H9 (cell line): ENCODE results near the gene ZNF236. TPM values are rescaled to one million over a fixed set of nuclear protein-coding genes. Genes with fewer than 3 reads are reported as not detected.
A peak's percentile ranks its signal among the peaks of the same experiment; 100 is the strongest.

Experiments used
- DNase-seq: peaks from one replicate; pipeline ENCODE4 v3.0.0-alpha.2; 2017
- H2AFZ ChIP-seq: one replicate; pipeline ENCODE4 v1.6.1; 2013; ENCODE audit warnings: mild to moderate bottlenecking, low read length, control low read depth, moderate library complexity
- H2AK5ac ChIP-seq: 2 replicates; pipeline ENCODE4 v1.6.1; 2013; ENCODE audit warnings: low read length, control low read depth, mixed read lengths; ENCODE audit not compliant: insufficient read length
- H2BK120ac ChIP-seq: one replicate; pipeline ENCODE4 v1.6.1; 2013; ENCODE audit warnings: low read depth, mild to moderate bottlenecking, low read length, control low read depth, inconsistent platforms; ENCODE audit not compliant: poor library complexity, severe bottlenecking
- H2BK12ac ChIP-seq: 2 replicates; pipeline ENCODE4 v1.6.1; 2013; ENCODE audit warnings: low read length, control low read depth, mixed read lengths, low read depth; ENCODE audit not compliant: insufficient read length
- H2BK15ac ChIP-seq: 2 replicates; pipeline ENCODE4 v1.6.1; 2013; ENCODE audit warnings: low read depth, low read length, control low read depth
- H2BK20ac ChIP-seq: one replicate; pipeline ENCODE4 v1.6.1; 2013; ENCODE audit warnings: low read depth, mild to moderate bottlenecking, low read length, control low read depth, inconsistent platforms; ENCODE audit not compliant: poor library complexity, severe bottlenecking
- H2BK5ac ChIP-seq: 2 replicates; pipeline ENCODE4 v1.6.1; 2013; ENCODE audit warnings: low read length, control low read depth, mixed read lengths; ENCODE audit not compliant: insufficient read length
- H3K14ac ChIP-seq: 2 replicates; pipeline ENCODE4 v1.6.1; 2013; ENCODE audit warnings: low read length, control low read depth; ENCODE audit not compliant: insufficient read depth
- H3K18ac ChIP-seq: 2 replicates; pipeline ENCODE4 v1.6.1; 2013; ENCODE audit warnings: low read depth, mild to moderate bottlenecking, mixed read lengths, low read length, control low read depth; ENCODE audit not compliant: insufficient read length
- H3K23ac ChIP-seq: 2 replicates; pipeline ENCODE4 v1.6.1; 2013; ENCODE audit warnings: low read length, control low read depth, mixed read lengths, low read depth; ENCODE audit not compliant: insufficient read length
- H3K23me2 ChIP-seq: 2 replicates; pipeline ENCODE4 v1.6.1; 2013; ENCODE audit warnings: low read depth, mild to moderate bottlenecking, mixed read lengths, low read length, control low read depth; ENCODE audit not compliant: insufficient read length, poor library complexity, severe bottlenecking
- H3K27ac ChIP-seq: 2 replicates; pipeline ENCODE4 v1.5.1; 2013; ENCODE audit warnings: low read length, control low read depth, mixed read lengths, low read depth; ENCODE audit not compliant: insufficient read length
- H3K27me3 ChIP-seq: 2 replicates; pipeline ENCODE4 v1.6.1; 2013; ENCODE audit warnings: low read length, control low read depth, inconsistent platforms; ENCODE audit not compliant: insufficient read depth
- H3K4ac ChIP-seq: 2 replicates; pipeline ENCODE4 v1.6.1; 2013; ENCODE audit warnings: low read depth, mild to moderate bottlenecking, control low read depth, inconsistent platforms, low read length, moderate library complexity
- H3K4me1 ChIP-seq: 2 replicates; pipeline ENCODE4 v1.6.1; 2013; ENCODE audit warnings: low read length, control low read depth, inconsistent platforms; ENCODE audit not compliant: insufficient read depth
- H3K4me2 ChIP-seq: 2 replicates; pipeline ENCODE4 v1.6.1; 2013; ENCODE audit warnings: low read length, control low read depth, mixed read lengths; ENCODE audit not compliant: insufficient read length, insufficient read depth
- H3K56ac ChIP-seq: 2 replicates; pipeline ENCODE4 v1.6.1; 2013; ENCODE audit warnings: low read depth, mild to moderate bottlenecking, mixed read lengths, low read length, control low read depth; ENCODE audit not compliant: insufficient read length
- H3K79me1 ChIP-seq: 2 replicates; pipeline ENCODE4 v1.6.1; 2013; ENCODE audit warnings: low read depth, mild to moderate bottlenecking, moderate library complexity, low read length, control low read depth, inconsistent platforms; ENCODE audit not compliant: insufficient read depth, poor library complexity, severe bottlenecking
- H3K79me2 ChIP-seq: 2 replicates; pipeline ENCODE4 v1.6.1; 2013; ENCODE audit warnings: low read length, control low read depth, inconsistent platforms; ENCODE audit not compliant: insufficient read depth
- H3K9ac ChIP-seq: 2 replicates; pipeline ENCODE4 v1.6.1; 2013; ENCODE audit warnings: low read length, control low read depth, mixed read lengths; ENCODE audit not compliant: insufficient read length; ENCODE audit errors: extremely low read depth
- H3K9me3 ChIP-seq: one replicate; pipeline ENCODE4 v1.6.1; 2013; ENCODE audit warnings: low read depth, low read length, inconsistent platforms; ENCODE audit not compliant: control insufficient read depth
- H3T11ph ChIP-seq: one replicate; pipeline ENCODE4 v1.6.1; 2013; ENCODE audit warnings: mild to moderate bottlenecking, low read length, control low read depth, inconsistent platforms
- H4K20me1 ChIP-seq: one replicate; pipeline ENCODE4 v1.6.1; 2013; ENCODE audit not compliant: control insufficient read depth, insufficient read length, insufficient read depth
- H4K5ac ChIP-seq: 2 replicates; pipeline ENCODE4 v1.6.1; 2013; ENCODE audit warnings: low read depth, mild to moderate bottlenecking, mixed read lengths, low read length, control low read depth; ENCODE audit not compliant: insufficient read length
- H4K8ac ChIP-seq: replicated peaks from 2 replicates; pipeline ENCODE4 v1.6.1; 2013; ENCODE audit warnings: low read length, control low read depth, mixed read lengths, low read depth; ENCODE audit not compliant: insufficient read length
- H4K91ac ChIP-seq: 2 replicates; pipeline ENCODE4 v1.6.1; 2013; ENCODE audit warnings: low read depth, mild to moderate bottlenecking, moderate library complexity, mixed read lengths, low read length, control low read depth; ENCODE audit not compliant: insufficient read length
- H3K27ac Mint-ChIP-seq, 3 experiments: 2 replicates in 2 of 3; 3 replicates in 1 of 3; pipeline ENCODE4 v1.8.0; 2020 to 2021; ENCODE audit warnings: mixed read lengths in 3 of 3, mild to moderate bottlenecking in 1 of 3, moderate library complexity in 1 of 3
- H3K27me3 Mint-ChIP-seq: 2 replicates; pipeline ENCODE4 v1.8.0; 2021; ENCODE audit warnings: low read depth, mild to moderate bottlenecking, moderate library complexity, mixed read lengths
- H3K36me3 Mint-ChIP-seq, 3 experiments: 2 replicates in 2 of 3; 3 replicates in 1 of 3; pipeline ENCODE4 v1.8.0; 2020 to 2021; ENCODE audit warnings: low read depth in 3 of 3, mixed read lengths in 3 of 3; ENCODE audit not compliant: insufficient read depth in 1 of 3
- H3K4me1 Mint-ChIP-seq, 2 experiments: 2 replicates each; pipeline ENCODE4 v1.8.0; 2020; ENCODE audit warnings: mixed read lengths in 2 of 2
- H3K4me3 Mint-ChIP-seq, 2 experiments: 2 replicates in 1 of 2; 3 replicates in 1 of 2; pipeline ENCODE4 v1.8.0; 2020 to 2021; ENCODE audit warnings: mild to moderate bottlenecking in 2 of 2, mixed read lengths in 2 of 2, moderate library complexity in 1 of 2
- H3K9me3 Mint-ChIP-seq, 2 experiments: 2 replicates in 1 of 2; 3 replicates in 1 of 2; pipeline ENCODE4 v1.8.0; 2020; ENCODE audit warnings: mild to moderate bottlenecking in 2 of 2, mixed read lengths in 2 of 2, moderate library complexity in 1 of 2
- CTCF ChIP-seq: fragments of 200-600 bp; sonication (generic); conservative IDR thresholded peaks from 3 replicates; pipeline ENCODE4 v1.8.0; 2021; ENCODE audit warnings: antibody characterized with exemption, mild to moderate bottlenecking
- WGBS: extraction: QIAGEN DNeasy Blood & Tissue Kit; methylation state at CpG from one replicate; pipeline ENCODE4 v1.1.7; 2013; ENCODE audit warnings: missing lambda C conversion rate, low lambda C conversion rate, mixed read lengths; ENCODE audit not compliant: insufficient read length; ENCODE audit errors: extremely low coverage; 5-methylcytosine and 5-hydroxymethylcytosine counted together
- total RNA-seq: library from RNA; stranded (reverse); gene quantifications from 2 replicates; pipeline ENCODE4 v1.2.1, GENCODE V29; 2021

Gene ZNF236
- total RNA-seq, 1 experiment from 2014 or later: 16.0 TPM

GRCh38 chr18:76885001-76885400, 62.6 kb downstream of the ZNF236 start:
- Histone ChIP-seq H3K18ac (no peak overlapping the region), H2BK20ac (no peak overlapping the region), H3K27me3 (no peaks in the 10 kb centered on the region), H3K56ac (no peak overlapping the region), H4K20me1 (no peaks in the 10 kb centered on the region), H2AFZ (no peak overlapping the region), H3K23me2 (no peaks in the 10 kb centered on the region), H3K79me1 (no peaks in the 10 kb centered on the region), H2BK120ac (no peak overlapping the region), H3K27ac (no peak overlapping the region), H2BK5ac (no peak overlapping the region), H2BK15ac (no peak overlapping the region), H2AK5ac (no peak overlapping the region), H3K4me1 (no peaks in the 10 kb centered on the region), H4K91ac (no peak overlapping the region), H3K23ac (no peak overlapping the region), H3K9ac (no peak overlapping the region), H3K9me3 (no peaks in the 10 kb centered on the region), H3T11ph (no peak overlapping the region), H3K79me2 (no peaks in the 10 kb centered on the region), H4K5ac (no peak overlapping the region), H4K8ac (no peak overlapping the region), H3K4me2 (no peak overlapping the region), H3K4ac (no peak overlapping the region), H3K14ac (no peak overlapping the region), H2BK12ac (no peak overlapping the region)
- Mint-ChIP-seq H3K4me3 (no peak overlapping the region), H3K27ac (peak overlapping the region in 1 of 3 experiments; percentile 73; a peak in 1 of 7 replicates), H3K27me3 (no peaks in the 10 kb centered on the region), H3K4me1 (no peaks in the 10 kb centered on the region), H3K9me3 (no peaks in the 10 kb centered on the region), H3K36me3 (peaks cover 26 to 85% (median 68%) of the 10 kb centered on the region in 3 experiments)
- no CpG with 5 or more reads among the region's 5 CpGs for WGBS
- DNase-seq: no peak
- TF ChIP-seq CTCF: no peak
